AG04449 (cell line): Measurements from ENCODE around the gene MESP2.

Experiments used
- CTCF ChIA-PET: fragments of 350-600 bp; formaldehyde crosslinking; extraction: SDS; loops from one replicate; lab custom pipeline; 2021; ENCODE audit warnings: antibody characterized with exemption; lab: Yijun Ruan, JAX
- POLR2A ChIA-PET: fragments of 400-600, 350-600 bp; formaldehyde crosslinking; extraction: SDS; loops from one replicate; lab custom pipeline; 2020; ENCODE audit warnings: antibody characterized with exemption, inconsistent platforms; lab: Yijun Ruan, JAX
- DNase-seq: peaks from one replicate; pipeline ENCODE4 v3.0.0-alpha.2; 2010; ENCODE audit warnings: low read depth, low spot score
- H3K4me3 ChIP-seq: 2 replicates; pipeline ENCODE4 v1.5.1; 2011; ENCODE audit warnings: low read depth, mild to moderate bottlenecking, control low read depth, low read length
- TF ChIP-seq, protein P1 (sequence below): IDR thresholded peaks from one replicate; pipeline ENCODE4 v1.5.1; 2011; ENCODE audit warnings: mild to moderate bottlenecking, moderate library complexity, low read length, control low read depth, inconsistent platforms; ENCODE audit not compliant: insufficient read depth; ENCODE audit errors: missing control alignments

Gene MESP2

GRCh38 chr15:89783111-89783860 is 7.2 kb downstream of the MESP2 start:
- ChIA-PET CTCF (interaction anchor here (0.7 to 2.2 kb wide), 7 partner anchors 10 to 94 kb away, joined by 3 to 10 read pairs (median 3); no protein-coding TSS in a partner anchor), POLR2A (interaction anchor here (0.8 kb wide), 1 partner anchor 16 kb away, joined by 3 read pairs; no protein-coding TSS in a partner anchor)
- DNase-seq: no peak
- TF ChIP-seq, protein P1, sequence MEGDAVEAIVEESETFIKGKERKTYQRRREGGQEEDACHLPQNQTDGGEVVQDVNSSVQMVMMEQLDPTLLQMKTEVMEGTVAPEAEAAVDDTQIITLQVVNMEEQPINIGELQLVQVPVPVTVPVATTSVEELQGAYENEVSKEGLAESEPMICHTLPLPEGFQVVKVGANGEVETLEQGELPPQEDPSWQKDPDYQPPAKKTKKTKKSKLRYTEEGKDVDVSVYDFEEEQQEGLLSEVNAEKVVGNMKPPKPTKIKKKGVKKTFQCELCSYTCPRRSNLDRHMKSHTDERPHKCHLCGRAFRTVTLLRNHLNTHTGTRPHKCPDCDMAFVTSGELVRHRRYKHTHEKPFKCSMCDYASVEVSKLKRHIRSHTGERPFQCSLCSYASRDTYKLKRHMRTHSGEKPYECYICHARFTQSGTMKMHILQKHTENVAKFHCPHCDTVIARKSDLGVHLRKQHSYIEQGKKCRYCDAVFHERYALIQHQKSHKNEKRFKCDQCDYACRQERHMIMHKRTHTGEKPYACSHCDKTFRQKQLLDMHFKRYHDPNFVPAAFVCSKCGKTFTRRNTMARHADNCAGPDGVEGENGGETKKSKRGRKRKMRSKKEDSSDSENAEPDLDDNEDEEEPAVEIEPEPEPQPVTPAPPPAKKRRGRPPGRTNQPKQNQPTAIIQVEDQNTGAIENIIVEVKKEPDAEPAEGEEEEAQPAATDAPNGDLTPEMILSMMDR: no peak
- H3K4me3 ChIP-seq: no peak overlapping the region

DNA sequence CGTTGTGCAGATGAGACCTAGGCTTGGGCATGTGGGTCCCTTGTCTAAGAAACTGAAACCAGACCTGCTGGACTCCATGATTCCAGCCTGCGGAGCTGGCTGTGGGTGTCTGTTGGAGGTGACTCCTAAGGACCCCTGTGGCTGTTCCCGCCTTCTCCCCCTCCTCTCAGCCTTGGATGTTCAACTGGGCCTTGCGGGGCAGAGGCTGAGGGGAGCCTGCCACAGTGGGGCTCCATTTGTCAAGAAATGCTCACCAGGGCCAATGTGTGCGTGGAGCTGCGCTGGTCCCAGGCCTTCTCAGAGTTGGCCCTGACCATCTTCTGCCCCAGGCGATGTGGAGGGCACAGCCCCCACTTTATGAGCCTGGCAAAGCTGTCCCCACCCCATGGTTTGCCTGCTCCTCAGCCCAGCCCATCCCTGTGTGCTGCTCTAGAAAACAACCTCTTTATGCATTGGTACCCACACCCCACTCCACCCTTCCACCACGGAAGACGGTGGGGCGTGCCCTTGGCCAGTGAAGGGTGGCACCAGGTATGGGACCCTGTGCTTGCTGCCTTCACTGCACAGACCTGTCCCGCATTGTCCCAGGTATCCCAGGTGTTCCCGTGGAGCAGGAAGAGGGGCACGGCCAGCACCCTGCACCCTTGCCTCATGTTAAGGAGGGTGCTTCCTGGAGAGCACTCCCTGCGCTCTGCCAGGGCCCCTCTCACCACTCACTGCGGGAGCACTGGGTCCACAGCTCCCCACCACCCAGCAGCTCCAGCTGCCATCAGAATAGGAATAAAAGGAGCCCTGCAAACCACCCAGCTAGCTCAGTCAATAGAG is 7.9 kb downstream of the MESP2 start:
- CTCF ChIA-PET: interaction anchor here (0.7 to 2.2 kb wide), 4 partner anchors 10 to 55 kb away, joined by 3 to 10 read pairs (median 3); no protein-coding TSS in a partner anchor
- no peak overlapping the region for H3K4me3 ChIP-seq
- DNase-seq: no peak
- POLR2A ChIA-PET: no interaction called here
- TF ChIP-seq, protein P1: no peak

GRCh38 chr15:89784686-89784960 is 8.5 kb downstream of the MESP2 start:
- ChIA-PET CTCF (interaction anchor here (2.2 kb wide), 1 partner anchor 24 kb away, joined by 10 read pairs; no protein-coding TSS in a partner anchor), POLR2A (no interaction called here)
- DNase-seq: no peak
- TF ChIP-seq, protein P1: no peak
- H3K4me3 ChIP-seq: no peak overlapping the region

- ChIA-PET POLR2A (no interaction called here), CTCF (no interaction called here)
- DNase-seq: no peak
- H3K4me3 ChIP-seq: no peak overlapping the region
- TF ChIP-seq, protein P1: no peak
Observed at GRCh38 chr15:89785064-89785773, 9.1 kb downstream of the MESP2 start.

- CTCF ChIA-PET: no interaction called here
- POLR2A ChIA-PET: no interaction called here
- H3K4me3 ChIP-seq: no peak overlapping the region
- TF ChIP-seq, protein P1: no peak
- peak; percentile 42 for DNase-seq
Observed at GRCh38 chr15:89785774-89786140, 9.6 kb downstream of the MESP2 start.
